HTERT RPE-1 (cell line): ENCODE data around the gene PHYKPL.
"Not testable (repeated sequence)": the region's sequence is repeated elsewhere in the genome, so short reads cannot be mapped to it uniquely, and the experiment has no call there.

Experiments used
- in situ Hi-C: fragments of 300-500 bp; cut with MboI; formaldehyde crosslinking; loops from 4 replicates; pipeline ENCODE4 v1.14.3; 2020; ENCODE audit warnings: low sequenced_read_pairs

PHYKPL gene

DNA sequence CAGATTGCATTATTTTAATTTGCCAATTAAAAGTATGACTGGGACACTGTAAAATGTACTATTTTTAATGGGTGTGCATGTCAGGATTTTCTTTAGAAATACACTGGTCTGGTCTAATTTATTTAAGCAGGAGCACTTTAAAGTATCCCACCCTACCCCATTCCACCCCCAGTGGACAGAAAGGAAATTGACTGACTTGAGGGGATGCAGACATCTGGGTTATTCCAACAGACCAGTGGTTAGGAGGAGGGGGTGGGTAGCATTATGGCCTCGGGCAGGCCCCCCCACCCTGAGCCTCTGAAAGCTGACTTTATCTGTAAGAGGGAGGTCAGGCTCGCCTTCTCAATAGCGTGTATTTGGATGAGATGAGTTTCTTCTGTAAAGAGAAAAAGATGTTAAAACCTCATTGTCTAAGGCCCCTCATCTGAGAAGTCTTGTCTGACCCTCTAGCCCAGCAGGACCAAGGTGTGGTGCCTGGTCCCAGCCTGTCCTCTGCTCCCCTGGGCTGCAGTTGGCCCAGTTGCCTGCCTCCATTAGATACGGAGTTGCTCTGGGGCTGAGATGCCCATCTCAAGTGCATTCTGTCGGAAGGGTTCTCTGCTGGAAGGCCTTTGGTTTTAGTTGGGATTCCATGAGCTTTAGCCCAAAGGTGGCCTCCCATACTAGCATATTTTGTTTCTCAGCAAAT is 23.9 kb downstream of the PHYKPL start:
- in situ Hi-C loops, result no loop called here

DNA sequence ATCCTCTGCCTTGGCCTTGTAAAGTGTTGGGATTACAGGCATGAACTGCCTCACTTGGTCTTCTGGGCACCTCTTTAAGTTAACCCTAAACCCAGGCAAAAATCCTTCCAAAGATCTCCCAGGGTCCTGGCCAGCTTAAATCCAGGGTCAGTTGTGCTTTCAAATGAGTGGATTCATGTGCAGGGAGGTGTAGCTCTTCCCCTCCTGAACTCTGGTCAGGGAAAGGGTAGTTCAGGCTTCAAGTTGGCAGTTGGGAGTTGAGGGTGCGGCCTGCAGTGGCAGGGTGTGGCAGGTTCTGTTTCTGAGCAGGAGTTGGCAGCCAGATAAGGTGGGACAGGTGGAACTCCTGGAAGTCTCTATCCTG is 24.7 kb downstream of the PHYKPL start:
- in situ Hi-C loops, result no loop called here

DNA sequence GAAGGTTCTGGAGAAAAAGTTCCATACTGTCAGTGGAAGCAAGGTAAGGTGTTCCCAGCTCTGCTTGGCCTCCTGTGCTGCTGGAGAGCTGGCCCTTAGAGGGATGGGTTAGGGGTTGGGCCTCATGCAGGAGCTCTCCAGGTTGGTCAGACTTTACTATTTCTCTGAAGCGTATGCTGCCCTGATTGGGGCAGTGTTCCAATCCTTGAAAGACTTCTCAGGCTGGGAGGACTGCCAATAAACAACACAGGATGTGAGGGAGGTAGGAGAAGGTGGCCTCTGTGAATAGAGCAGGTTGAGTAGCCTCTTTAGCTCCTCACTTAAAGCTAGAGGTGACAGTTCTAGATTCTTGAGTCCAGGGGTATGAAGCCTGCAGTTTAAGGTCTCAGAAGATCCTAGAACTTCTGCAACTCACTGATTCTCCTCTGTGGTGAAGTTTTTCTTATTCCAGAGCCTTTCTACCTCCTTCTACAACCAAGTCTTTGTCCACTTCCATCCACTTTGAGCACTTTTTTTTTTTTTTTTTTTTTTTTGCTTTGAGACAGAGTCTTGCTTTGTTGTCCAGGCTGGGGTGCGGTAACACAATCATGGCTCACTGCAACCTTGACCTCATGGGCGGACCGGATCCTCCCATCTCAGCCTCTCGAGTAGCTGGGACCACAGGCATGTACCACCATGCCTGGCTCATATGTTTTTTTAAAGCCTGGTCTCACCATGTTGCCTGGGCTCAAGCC is 25.3 kb downstream of the PHYKPL start:
- in situ Hi-C loops, result no loop called here

DNA sequence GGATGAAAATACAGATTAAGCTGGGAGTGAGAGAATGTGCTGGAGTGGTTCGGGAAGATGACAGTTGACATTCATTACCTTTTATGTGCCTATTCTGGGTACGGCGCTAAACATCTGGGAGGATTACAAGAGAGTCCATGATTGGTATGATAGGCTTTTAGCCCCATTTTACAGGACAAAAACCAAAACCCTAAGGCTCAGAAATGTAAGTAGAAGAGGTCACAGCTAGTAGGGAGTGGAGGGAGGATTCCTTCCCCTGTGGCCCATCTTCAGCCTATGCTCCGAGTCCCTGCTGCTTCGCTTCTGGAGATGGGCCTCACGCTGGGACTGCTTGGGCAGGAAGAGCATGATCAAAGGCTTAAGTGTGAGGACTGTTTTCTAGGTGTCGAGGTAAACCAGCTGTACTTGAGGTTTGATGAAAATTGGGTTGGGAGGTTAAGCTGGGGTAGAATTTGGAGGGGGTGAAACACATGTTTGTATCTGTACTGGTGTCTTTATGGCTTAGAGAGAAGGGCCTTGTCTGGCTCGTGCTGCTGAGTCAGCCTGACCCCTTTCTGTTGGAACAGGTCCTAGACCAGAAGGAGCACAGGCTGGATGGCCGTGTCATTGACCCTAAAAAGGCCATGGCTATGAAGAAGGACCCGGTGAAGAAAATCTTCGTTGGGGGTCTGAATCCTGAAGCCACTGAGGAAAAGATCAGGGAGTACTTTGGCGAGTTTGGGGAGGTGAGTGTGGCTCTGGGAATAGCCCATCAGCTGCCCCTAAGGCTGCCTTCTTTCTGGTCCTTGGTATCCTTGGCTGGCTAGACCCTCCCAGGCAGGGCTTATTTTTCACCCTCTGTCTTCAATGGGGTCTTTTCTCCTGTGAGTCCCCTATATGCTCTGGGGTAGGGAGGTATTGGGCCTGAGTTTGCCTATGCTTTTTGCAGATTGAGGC is 26.2 kb downstream of the PHYKPL start:
- in situ Hi-C loops, result no loop called here

DNA sequence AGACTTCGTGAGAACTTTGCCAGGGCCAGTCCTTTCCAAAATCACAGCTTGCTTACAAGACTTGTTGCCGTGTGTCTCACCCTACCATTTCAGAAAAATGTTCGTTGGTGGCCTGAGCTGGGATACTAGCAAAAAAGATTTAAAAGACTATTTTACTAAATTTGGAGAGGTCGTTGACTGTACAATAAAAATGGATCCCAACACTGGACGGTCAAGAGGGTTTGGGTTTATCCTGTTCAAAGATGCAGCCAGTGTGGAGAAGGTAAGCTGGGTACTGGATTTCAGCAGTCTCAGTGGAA is 26.9 kb downstream of the PHYKPL start:
- in situ Hi-C loops, result no loop called here

DNA sequence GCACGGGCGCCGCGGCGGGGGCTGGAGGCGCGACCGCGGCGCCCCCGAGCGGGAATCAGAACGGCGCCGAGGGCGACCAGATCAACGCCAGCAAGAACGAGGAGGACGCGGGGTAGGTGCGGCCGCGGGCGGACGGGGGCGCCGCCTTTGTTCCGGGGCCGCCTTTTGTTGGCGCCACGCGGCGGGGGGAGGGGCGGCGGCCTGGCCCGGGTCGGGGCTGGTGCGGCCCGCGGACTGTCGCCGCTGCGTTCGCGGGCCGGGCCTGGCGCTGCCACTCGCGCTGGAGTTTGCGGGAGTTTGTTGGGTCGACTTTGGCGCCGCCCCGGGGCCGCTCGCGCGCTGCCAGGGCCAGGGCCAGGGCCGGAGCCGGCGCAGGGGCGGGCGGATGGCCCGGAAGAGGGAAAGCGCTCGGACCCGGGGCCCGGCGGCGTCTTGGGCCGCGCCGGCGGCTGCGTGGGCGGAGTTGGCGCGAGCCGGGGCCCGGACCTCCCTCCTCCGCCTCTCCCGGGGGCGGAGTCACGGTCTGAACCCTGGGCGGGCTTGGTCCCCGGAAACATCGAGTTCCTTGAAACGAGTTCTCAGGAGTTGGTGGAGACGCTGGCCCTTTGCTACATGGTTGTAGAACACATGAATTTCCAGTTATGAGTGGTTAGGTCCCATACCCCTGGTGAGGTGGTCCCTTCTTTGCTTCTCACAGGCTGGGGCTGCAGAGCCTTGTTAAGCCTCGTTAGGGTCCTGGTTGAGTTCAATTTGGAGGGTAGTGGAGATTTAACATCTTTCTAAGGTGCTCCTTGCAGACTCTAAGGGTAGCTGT is 27.5 kb downstream of the PHYKPL start:
- in situ Hi-C loops, result no loop called here

DNA sequence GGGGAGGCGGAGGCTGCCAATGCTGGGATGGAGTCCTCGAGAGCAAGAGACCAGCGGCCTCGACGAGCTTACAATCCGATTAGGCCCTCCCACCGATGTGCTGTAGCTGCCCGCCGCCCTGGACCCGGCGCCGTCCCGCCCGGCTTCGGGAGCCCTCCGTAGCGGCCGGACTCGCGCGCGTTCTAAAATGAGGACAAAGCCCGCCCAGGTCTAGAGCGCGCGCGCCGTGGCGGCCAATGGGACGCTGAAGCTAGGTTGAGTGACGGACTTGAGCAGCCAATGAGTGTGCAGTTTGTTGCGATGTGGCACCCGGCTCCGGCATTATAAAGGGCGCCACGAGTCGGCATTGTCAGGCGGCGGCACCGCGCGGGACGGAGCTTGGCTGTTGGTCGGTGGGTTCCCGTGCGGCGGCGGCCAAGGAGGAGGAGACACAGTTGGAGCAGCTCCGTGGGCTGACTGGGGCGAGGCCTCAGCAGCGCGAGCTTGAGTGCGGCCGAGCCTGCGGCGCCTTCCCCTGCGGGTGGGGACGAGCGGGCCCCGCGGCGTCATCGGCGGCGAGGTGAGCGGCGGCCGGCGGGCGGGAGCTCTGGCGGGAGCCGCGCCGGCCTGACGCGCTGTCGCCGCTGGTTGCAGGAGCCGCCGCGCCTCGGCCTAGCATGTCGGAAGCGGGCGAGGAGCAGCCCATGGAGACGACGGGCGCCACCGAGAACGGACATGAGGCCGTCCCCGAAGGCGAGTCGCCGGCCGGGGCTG is 28.2 kb downstream of the PHYKPL start, which contains the start of gene HNRNPAB:
Gene HNRNPAB (plus strand): TSS at position 352 of the 753 bp plus-strand sequence. CDS start 305 bp downstream, at position 657.
- in situ Hi-C loops, result no loop called here

DNA sequence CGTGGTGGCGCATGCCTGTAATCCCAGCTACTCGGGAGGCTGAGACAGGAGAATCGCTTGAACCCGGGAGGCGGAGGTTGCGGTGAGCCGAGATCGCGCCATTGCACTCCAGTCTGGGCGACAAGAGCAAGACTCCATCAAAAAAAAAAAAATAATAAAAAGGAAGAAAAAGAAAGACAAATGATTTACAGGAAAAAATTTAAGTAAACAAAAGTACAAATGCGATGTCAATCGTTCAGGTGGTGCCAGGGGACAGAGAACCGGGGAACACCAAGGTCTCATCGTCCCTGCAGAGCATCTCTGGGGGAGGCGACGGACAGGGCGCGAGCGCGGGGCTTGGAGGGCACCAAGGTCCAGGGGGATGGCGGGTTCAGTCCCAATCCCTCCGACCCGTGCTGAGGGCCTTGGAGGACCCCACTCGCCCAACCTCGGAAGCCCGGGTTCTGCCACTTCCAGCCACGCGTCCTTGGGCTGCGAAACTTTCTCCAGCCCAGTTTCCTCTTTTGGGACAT is 28.9 kb downstream of the PHYKPL start:
- in situ Hi-C loops, result no loop called here

DNA sequence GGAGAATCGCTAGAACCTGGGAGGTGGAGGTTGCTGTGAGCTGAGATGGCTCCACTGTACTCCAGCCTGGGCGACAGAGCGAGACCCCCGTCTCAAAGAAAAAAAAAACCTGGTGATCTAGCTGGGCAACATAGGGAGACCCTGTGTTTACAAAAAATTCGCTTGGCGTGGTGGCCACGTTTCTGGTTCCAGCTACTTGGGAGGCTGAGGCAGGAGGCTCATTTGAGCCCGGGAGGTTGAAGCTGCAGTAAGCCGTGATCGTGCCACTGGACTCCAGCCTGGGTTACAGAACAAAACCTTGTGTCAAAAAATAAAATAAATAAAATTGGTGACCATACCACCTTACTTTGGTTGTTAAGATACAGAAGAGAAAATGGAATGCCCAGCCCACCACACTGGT is 30.1 kb downstream of the PHYKPL start:
- in situ Hi-C loops, result no loop called here

DNA sequence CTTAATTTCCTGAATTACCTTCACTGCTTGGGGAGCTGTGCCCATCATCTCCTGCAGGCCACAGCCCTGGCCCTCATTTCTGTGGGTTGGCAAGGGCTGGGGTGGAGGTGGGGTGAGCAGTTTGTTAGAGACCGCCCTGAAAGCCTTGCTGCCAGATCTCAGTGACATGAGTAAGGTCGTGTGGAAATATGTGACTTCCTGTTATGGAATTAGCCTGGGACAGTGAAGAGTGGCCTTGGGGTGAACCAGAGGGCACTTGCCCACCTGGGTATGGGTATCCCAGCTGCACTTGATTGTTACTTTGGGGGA is 30.7 kb downstream of the PHYKPL start:
- in situ Hi-C loops, result no loop called here

DNA sequence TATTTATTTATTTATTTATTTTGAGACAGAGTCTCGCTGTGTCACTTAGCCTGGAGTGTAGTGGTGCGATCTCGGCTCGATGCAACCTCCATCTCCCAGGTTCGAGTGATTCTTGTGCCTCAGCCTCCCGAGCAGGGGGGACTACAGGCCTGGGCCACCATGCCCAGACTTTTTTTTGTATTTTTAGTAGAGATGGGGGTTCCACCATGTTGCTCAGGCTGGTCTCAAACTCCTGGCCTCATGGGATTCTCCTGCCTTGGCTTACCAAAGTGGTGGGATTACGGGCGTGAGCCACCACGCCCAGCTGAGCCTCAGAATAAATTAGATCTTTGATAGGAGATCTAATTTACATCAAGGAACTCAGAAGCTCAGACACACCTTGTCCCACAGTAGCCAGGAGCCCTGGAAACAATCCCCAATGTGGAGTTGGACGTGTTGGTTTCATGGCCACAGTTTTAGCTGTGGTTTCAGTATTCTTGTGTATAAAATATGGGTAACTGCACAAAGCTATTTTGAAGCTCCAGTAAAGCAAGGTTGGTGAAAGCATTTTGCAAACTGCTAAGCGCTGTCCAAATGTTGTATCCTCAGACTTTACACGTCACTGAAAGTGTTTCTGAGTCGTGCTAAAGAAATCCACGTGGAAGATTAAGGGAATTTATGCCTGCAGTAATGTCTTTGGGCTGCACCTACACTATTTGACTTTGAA is 31.2 kb downstream of the PHYKPL start:
- in situ Hi-C loops, result no loop called here

DNA sequence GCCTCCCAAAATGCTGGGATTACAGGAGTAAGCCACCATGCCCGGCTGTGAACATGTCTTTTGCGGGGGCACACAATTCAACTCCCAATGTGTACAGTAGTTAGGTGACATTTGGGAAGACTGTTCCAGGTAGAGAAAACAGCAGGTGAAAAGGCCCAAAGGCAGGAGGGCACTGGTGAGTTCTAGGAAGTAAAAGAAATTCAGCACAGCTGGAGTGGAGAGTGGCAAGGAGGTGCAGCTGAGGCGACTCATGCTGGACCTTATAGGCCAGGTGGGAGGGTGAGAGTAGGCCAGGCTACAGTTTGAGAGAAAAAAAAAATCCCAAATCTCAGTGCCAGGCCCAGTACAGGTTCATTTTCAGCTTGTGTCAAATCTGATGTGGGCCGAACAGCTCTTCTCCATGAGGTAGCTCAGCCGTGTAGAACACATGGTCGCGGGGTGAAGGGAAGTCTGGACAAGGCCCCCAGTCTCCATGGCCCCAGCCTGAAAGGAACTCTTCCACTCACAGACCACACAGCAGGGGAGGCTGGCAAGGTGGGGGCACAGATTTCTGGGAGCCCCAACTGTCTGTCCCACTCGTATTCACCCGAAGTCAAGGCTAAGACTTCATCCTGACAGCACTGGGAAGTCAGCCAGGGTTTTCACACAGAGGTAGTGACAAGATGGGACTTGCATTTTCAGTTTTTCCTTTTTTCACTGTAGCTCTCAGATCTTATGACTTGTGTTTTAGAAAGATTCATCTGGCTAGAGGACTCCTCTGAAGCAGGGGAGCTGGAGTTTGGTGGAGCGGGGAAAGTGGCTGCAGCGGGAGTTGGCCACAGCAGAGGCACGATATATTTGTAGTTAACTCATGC is 32.8 kb downstream of the PHYKPL start:
- in situ Hi-C loops, result no loop called here

DNA sequence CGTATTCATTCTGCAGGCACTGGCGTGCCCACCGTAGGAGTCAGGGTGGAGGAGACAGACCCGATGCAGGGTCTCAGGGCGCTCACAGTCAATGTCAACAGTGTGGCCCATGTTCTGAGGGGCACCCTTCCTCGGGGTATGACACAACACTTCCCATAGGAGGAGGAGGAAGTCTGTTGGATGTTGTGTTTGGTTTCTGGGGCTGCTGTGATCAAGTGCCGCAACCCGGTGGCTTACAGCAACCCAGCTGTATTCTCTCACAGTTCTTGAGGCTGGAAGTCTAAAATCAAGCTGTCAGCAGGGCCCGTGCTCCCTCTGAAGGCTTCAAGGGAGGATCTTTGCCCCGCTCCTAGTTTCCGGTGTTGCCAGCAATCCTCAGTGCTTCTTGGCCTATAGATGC is 33.9 kb downstream of the PHYKPL start:
- in situ Hi-C loops, result no loop called here

DNA sequence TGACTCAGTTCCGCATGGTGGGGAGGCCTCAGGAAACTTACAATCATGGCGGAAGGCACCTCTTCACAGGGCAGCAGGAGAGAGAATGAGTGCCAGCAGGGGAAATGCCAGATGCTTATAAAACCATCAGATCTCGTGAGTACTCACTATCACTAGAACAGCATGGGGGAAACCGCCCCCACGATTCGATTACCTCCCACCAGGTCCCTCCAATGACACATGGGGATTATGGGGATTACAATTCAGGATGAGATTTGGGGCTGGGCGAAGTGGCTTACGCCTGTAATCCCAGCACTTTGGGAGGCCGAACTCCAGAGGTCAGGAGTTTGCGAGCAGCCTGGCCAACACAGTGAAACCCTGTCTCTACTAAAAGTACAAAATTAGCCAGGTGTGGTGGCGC is 34.5 kb downstream of the PHYKPL start:
- in situ Hi-C loops, result not testable (repeated sequence)

DNA sequence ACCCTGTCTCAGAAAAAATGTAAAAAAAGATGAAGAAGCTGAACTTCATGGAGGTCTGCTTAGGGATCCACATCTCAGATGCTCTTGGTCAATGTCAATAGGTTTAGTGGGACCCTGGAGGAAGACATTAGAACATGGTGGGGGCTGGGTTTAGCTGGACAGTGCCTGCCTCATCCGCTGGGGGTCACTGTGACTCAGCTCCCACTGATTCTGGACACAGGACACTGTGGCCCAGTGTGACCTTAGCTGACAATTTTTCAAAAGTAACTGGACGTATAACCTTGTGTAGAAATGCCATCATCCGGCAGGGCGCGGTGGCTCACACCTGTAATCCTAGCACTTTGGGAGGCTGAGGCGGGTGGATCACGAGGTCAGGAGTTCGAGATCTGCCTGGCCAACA is 35.6 kb downstream of the PHYKPL start:
- in situ Hi-C loops, result no loop called here

DNA sequence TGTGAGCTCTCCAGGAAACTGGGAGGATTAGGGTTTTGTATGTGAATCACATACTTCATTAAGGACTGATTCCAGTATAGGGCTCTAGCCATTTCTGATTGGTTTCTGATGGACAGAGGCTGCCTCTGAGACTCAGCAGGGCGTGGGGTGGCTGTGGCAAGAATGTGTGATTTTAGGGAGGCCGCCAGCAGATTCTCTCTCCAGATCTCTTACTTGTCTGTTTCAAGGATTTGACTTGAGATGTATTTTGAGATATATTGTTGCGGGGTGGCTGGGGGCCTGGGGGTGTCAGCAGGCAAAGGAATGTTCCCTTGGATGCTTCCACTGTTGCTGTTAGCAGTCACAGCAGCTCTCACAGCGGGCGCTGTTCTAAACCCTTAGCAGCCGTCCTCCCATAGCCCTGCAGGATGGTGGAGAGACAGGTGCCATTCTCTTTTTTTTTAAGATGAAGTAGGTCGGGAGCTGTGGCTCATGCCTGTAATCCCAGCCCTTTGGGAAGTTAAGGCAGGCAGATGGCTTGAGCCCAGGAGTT is 36.3 kb downstream of the PHYKPL start:
- in situ Hi-C loops, result no loop called here

DNA sequence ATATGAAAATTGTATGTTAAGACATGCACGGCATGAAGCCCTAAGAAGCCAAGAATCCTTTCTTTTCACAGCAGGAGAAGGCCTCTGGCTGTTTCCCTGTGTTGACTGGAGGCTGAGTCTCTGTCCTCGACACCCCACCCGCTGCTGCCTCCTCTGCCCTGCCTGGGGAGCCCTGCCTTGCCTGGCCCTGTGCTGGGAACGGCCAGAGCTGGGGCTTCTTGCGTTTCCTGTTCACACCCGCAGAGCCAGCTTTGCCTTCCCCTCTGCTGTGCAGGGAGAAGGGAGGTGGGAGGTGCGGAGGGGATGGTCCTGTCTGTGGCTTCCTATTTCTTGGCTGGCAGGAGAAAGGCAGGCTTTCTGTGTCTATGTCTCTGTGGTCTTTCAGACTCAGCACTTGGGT is 38.6 kb downstream of the PHYKPL start:
- in situ Hi-C loops, result no loop called here

DNA sequence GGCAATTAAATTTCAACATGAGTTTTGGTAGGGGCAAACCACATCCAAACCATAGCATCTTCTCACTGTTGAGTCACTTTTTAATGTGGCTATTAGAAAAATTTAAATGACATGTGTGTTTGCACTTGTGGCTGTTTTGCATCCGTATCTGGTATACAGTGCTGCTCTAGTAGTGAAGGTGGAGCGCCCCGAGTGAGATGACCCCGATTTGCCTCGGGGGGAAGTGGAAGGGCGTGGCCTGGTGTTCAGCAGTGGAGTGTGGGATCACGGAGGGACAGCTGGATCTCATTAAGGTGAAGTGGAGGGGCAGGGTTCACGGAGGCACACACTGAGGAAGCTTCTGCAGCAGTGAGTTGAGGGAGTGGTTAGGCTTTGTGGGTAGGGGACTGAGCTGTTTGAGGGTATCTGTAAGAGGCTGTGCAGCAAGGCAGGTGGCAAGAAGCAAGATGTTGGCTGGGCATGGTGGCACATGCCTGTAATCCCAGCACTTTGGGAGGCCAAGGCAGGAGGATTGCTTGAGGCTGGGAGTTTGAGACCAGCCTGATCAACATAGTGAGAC is 39.3 kb downstream of the PHYKPL start:
- in situ Hi-C loops, result no loop called here
